Activated CD4-positive, alpha-beta T cell treated with anti-CD3 and anti-CD28 coated beads, Interleukin-2, Interleukin-6, amounts not matched to agents 100 ng/mL and 50 ng/mL, durations not matched to agents 16 hours and 8 hours (primary cell): ENCODE measurements around the gene ITK.
A peak's percentile ranks its signal among the peaks of the same experiment; 100 is the strongest.
"Not testable (repeated sequence)": the region's sequence is repeated elsewhere in the genome, so short reads cannot be mapped to it uniquely, and the experiment has no call there.

Source experiments
- DNase-seq: peaks from one replicate; pipeline ENCODE4 v3.0.0-alpha.2; 2020

ITK gene

GRCh38 chr5:157168286-157168685 lies 12.4 kb upstream of the ITK start:
- DNase-seq = no peak

GRCh38 chr5:157172403-157172802 lies 8.2 kb upstream of the ITK start:
- DNase-seq = peak; percentile 90

- no peak for DNase-seq
Measured at GRCh38 chr5:157175071-157175612, 5.5 kb upstream of the ITK start.

GRCh38 chr5:157177953-157178352 lies 2.7 kb upstream of the ITK start:
- no peak for DNase-seq

DNA sequence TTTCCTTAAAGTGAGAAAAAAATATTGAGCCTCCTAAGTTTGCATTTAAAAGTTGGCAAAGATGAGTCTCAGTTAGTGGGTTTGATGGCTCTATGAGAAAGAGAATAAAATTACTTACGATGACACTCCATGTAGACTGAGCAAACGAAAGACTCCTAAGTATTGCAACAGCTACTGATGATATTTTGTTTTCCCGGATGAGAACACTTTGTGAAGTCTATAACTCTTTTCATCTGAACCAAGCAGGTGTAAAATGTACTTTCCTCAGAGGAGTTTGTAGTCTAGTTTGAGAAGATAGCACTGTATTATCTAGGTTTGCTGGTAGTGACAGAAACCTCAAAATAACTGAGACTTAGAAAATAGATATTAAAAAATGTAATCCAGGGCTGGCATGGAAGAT lies 1.7 kb upstream of the ITK start:
- DNase-seq = no peak

- no peak for DNase-seq
Measured at GRCh38 chr5:157182143-157182757, 1.6 kb downstream of the ITK start.

GRCh38 chr5:157184117-157184670 lies 3.6 kb downstream of the ITK start:
- DNase-seq = no peak

GRCh38 chr5:157185122-157185521 lies 4.5 kb downstream of the ITK start:
- DNase-seq = not testable (repeated sequence)

- DNase-seq = no peak
Measured at GRCh38 chr5:157186309-157187045, 5.8 kb downstream of the ITK start.

DNA sequence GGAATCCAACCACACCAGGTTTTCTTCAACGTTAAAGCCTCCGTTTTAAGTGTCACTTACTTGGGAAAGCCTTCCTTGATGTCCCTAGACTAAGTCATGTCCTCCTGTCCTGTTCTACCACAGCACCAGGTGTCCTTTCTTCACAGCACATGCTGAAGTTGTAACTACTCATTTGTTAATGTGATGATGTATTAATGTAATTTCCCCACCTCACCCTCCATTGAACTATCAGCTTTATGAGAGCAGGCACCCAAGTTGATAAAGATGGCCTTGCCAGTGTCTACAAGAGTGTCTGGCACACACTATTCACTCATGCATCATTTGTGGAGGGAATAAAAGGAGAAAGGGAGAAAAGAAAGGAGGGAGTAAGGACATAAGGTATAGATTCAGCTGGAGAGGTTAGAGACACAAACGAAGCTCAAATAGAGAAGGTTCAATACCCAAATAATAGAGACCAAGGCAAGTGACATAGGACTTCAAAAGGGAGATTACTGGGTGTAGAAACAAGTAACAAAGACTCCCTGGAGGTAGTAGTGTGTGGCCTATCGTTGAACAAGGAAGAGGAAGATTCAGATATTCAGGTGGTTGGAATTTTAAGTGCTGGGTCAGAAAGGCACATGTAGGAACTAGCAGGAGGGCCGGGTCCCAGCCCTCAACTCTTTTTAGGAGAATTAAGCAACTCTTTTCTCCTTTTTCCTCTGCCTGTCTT lies 6.6 kb downstream of the ITK start:
- DNase-seq = no peak

- DNase-seq = no peak
Measured at GRCh38 chr5:157188270-157188669, 7.6 kb downstream of the ITK start.

- peak; percentile 84 for DNase-seq
Measured at GRCh38 chr5:157189223-157189622, 8.6 kb downstream of the ITK start.

DNA sequence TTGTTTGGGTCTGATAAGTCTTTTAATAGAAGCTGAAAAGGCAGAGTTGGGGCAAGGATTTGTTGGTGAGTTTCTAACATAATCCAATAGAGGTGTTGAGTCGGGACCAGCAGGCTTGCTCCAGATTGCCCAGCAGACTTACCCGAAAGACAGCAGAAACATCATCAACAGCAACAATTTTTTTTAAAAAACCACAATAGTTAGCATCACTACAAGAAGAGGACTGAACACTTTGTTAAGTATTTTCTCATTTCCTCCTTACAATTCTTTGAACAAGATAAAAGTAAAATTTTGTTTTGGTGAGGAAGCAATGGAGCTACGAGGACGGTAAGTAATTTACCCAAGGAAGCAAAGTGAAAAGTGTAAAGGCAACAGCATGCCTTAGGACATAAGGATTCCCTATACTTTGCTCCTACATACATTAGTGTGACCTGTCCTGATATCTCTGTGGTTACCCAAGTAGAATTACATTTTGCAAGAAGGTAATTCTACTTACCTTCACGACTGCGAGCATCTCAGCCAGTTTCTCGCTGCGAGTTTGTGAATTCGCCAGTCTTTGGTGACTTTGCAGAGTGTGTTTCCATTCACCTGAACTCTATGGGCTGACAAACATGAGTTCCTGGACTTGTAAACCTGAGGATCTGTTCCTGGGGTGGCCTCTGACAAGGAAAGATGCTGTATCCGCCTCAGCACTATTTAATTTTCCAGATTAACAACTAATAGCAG lies 13.2 kb downstream of the ITK start:
- DNase-seq = no peak

- no peak for DNase-seq
Measured at GRCh38 chr5:157196045-157196444, 15.4 kb downstream of the ITK start.

GRCh38 chr5:157197086-157197485 lies 16.4 kb downstream of the ITK start:
- no peak for DNase-seq

GRCh38 chr5:157198277-157198986 lies 17.8 kb downstream of the ITK start:
- DNase-seq = peak; percentile 75

GRCh38 chr5:157201857-157202256 lies 21.2 kb downstream of the ITK start:
- no peak for DNase-seq

GRCh38 chr5:157203417-157203816 lies 22.8 kb downstream of the ITK start:
- no peak for DNase-seq

- DNase-seq = no peak
Measured at GRCh38 chr5:157204765-157205164, 24.1 kb downstream of the ITK start.

- no peak for DNase-seq
Measured at GRCh38 chr5:157205708-157206107, 25.1 kb downstream of the ITK start.

DNA sequence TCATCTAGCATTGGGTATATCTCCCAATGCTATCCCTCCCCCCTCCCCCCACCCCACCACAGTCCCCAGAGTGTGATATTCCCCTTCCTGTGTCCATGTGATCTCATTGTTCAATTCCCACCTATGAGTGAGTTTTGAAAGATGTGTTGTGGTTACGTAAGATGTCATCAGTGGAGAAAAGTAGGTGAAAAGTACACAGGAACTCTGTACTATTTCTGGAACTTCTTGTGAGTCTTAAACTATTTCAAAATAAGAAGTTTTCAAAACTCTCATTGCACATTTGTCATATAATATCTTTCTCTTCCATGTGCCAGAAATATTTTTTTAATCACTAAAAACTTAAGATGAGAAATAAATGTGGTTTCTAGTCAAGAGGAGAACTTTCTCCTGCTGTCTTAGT lies 30.0 kb downstream of the ITK start:
- not testable (repeated sequence) for DNase-seq

DNA sequence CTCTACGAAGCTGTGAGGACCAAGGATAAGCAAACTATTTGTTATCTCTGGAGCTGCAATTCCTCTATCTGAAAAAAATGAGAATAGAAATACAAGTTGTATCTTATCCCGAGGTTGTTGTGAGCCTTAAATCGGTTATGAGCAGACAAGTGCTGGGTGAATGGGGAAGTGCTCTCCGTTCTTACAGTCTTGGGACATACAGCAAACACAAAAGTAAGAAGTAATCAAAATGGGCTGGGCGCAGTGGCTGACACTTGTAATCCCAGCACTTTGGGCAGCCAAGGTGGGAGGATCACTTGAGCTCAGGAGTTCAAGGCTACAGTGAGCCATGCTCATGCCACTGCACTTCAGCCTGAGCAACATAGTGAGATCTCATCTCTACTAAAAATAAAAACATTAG lies 31.7 kb downstream of the ITK start:
- no peak for DNase-seq
